ENCODE measurements around the gene PIGU.

DNA sequence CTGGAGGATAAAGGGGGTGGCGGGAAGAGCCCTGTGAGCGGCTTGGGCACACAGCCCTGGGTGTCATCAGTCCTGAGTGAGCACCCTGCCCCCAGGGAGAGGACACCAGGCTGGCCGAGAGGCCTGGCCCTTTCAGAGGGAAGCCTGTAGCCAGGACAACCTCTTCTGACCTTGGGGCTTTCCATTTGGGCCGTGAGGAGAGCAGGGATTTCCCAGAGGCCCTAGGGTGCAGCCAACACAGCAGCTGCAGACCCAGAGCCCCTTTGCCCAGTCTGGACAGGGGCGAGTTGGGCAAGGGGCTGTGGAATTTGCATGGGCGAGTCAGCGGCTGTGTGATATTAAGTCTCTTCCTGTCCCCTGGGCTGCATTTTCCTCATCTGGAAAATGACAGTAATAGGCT, 112.1 kb downstream of the PIGU start:
- TF ChIP-seq, protein P1, sequence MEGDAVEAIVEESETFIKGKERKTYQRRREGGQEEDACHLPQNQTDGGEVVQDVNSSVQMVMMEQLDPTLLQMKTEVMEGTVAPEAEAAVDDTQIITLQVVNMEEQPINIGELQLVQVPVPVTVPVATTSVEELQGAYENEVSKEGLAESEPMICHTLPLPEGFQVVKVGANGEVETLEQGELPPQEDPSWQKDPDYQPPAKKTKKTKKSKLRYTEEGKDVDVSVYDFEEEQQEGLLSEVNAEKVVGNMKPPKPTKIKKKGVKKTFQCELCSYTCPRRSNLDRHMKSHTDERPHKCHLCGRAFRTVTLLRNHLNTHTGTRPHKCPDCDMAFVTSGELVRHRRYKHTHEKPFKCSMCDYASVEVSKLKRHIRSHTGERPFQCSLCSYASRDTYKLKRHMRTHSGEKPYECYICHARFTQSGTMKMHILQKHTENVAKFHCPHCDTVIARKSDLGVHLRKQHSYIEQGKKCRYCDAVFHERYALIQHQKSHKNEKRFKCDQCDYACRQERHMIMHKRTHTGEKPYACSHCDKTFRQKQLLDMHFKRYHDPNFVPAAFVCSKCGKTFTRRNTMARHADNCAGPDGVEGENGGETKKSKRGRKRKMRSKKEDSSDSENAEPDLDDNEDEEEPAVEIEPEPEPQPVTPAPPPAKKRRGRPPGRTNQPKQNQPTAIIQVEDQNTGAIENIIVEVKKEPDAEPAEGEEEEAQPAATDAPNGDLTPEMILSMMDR (IDR thresholded peaks at IDR 0.05; ENCODE audit: insufficient read depth, low read length, poor library complexity, severe bottlenecking) = no peak
- no peak for TF ChIP-seq EZH2phosphoT487 (conservative IDR thresholded peaks at IDR 0.05; ENCODE audit: low read length)
